Thoracic aorta (tissue), 2 donors: ENCODE results near the gene TTC3. TPM values are rescaled to one million over a fixed set of nuclear protein-coding genes. Genes with fewer than 3 reads are reported as not detected.
"Not testable (repeated sequence)": the region's sequence is repeated elsewhere in the genome, so short reads cannot be mapped to it uniquely, and the experiment has no call there.

Experiments used
- ATAC-seq: fragments of 150-250 bp; one replicate; pipeline ENCODE4 v1.8.0; 2017; ENCODE audit warnings: low read depth; ENCODE audit not compliant: insufficient number of reproducible peaks, low FRiP score
- DNase-seq: peaks from one replicate; pipeline ENCODE4 v3.0.0-alpha.2; 2020; ENCODE audit warnings: low spot score
- H3K27ac ChIP-seq, 2 donors: fragments of 200-600 bp; sonication (generic); 1 replicate in 1 of 2; 2 replicates in 1 of 2; pipeline ENCODE4 v1.5.1; 2016; ENCODE audit warnings: mild to moderate bottlenecking in 2 of 2, moderate library complexity in 2 of 2
- H3K27me3 ChIP-seq: fragments of 200-600 bp; sonication (generic); replicated peaks from 2 replicates; pipeline ENCODE4 v1.6.0; 2016; ENCODE audit warnings: mild to moderate bottlenecking; ENCODE audit not compliant: insufficient read depth
- H3K36me3 ChIP-seq: fragments of 200-600 bp; sonication (generic); one replicate; pipeline ENCODE4 v1.5.1; 2016
- H3K4me1 ChIP-seq, 2 donors: fragments of 200-600 bp; sonication (generic); 1 replicate in 1 of 2; 2 replicates in 1 of 2; pipeline versions ENCODE4 v1.5.1 to v1.6.0; 2016; ENCODE audit warnings: low read depth in 2 of 2, mild to moderate bottlenecking in 1 of 2; ENCODE audit not compliant: control insufficient read depth in 1 of 2
- H3K4me3 ChIP-seq: fragments of 200-600 bp; sonication (generic); 2 replicates; pipeline ENCODE4 v1.5.1; 2016; ENCODE audit warnings: mild to moderate bottlenecking
- H3K9me3 ChIP-seq: fragments of 200-600 bp; sonication (generic); 2 replicates; pipeline ENCODE4 v1.5.1; 2016
- total RNA-seq, 2 donors: library from RNA; depleted of rRNA; stranded (reverse); fragments of >200 nt; gene quantifications; one replicate each; pipeline versions ENCODE4 v1.1.0 to v1.2.3, GENCODE V29; 2016
- TF ChIP-seq, protein P1 (sequence below): fragments of 200-600 bp; sonication (generic); IDR thresholded peaks from one replicate; pipeline ENCODE4 v1.5.1; 2019; ENCODE audit warnings: antibody characterized with exemption

The TTC3 gene
- total RNA-seq, 2 donors from 2014 or later: 85.2 to 115 TPM

DNA sequence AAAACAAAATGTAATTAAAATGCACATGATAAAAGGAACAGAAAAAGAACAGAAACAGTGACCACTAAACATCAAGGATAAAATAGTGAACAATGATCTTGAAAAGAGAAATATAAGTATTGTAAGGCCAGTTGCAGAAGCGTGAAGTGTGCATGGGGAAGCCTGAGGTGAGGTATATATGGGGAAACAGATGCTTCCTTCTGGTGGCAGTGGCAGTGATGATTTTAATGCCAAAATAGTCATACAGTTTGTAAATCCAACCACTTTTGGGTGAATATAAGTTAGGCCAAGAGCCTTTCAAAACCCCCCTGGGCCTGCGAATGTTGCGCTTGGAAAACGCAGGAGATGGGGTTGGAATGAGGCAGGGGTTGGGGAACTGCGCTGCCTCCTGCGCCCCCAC, 27.3 kb downstream of the TTC3 start:
- ATAC-seq (no peak), DNase-seq (no peak)
- Histone ChIP-seq H3K9me3 (no peaks in the 10 kb centered on the region), H3K4me3 (no peak overlapping the region), H3K4me1 (no peaks in the 10 kb centered on the region), H3K27me3 (no peaks in the 10 kb centered on the region), H3K36me3 (peaks cover 13% of the 10 kb centered on the region), H3K27ac (no peak overlapping the region)
- TF ChIP-seq, protein P1, sequence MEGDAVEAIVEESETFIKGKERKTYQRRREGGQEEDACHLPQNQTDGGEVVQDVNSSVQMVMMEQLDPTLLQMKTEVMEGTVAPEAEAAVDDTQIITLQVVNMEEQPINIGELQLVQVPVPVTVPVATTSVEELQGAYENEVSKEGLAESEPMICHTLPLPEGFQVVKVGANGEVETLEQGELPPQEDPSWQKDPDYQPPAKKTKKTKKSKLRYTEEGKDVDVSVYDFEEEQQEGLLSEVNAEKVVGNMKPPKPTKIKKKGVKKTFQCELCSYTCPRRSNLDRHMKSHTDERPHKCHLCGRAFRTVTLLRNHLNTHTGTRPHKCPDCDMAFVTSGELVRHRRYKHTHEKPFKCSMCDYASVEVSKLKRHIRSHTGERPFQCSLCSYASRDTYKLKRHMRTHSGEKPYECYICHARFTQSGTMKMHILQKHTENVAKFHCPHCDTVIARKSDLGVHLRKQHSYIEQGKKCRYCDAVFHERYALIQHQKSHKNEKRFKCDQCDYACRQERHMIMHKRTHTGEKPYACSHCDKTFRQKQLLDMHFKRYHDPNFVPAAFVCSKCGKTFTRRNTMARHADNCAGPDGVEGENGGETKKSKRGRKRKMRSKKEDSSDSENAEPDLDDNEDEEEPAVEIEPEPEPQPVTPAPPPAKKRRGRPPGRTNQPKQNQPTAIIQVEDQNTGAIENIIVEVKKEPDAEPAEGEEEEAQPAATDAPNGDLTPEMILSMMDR: no peak

DNA sequence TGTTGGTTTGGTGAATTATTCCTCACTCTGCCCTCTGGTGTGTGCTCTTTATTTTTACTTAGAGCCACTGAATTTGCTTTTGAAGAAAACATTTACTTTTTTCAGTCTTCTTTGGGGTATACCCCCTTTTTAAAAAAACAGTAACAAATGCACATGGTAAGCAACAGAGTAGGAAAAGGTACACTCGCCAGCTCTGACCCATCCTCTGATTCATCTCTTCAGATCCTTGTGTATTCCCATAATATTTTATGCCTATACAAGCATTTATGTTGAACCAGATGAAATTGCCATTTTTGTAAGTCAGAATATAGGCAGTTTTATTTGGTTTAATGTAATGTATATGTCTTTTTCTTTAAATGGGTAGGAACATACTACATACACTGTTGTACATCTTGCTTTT, 28.3 kb downstream of the TTC3 start:
- TF ChIP-seq, protein P1: no peak
- Histone ChIP-seq H3K4me1 (no peaks in the 10 kb centered on the region), H3K27me3 (no peaks in the 10 kb centered on the region), H3K4me3 (no peak overlapping the region), H3K9me3 (no peaks in the 10 kb centered on the region), H3K27ac (no peak overlapping the region), H3K36me3 (peaks cover 13% of the 10 kb centered on the region)
- DNase-seq (no peak), ATAC-seq (no peak)

DNA sequence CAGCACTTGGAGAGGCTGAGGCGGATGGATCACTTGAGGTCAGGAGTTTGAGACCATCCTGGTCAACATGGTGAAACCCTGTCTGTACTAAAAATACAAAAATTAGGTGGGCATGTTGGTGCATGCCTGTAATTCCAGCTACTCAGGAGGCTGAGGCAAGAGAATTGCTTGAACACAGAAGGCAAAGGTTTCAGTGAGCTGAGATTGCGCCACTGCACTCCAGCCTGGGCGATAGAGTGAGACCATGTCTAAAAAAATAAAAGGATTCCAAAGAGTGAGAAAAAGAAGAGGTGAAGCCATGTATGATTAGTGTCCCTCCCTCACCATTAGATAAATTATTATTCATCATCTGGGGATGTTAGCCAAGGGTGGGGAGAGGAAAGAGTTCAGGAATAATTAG, 29.7 kb downstream of the TTC3 start:
- H3K4me3 ChIP-seq, H3K9me3 ChIP-seq, H3K4me1 ChIP-seq, H3K27me3 ChIP-seq, DNase-seq, ATAC-seq, H3K36me3 ChIP-seq, H3K27ac ChIP-seq: not testable (repeated sequence)

DNA sequence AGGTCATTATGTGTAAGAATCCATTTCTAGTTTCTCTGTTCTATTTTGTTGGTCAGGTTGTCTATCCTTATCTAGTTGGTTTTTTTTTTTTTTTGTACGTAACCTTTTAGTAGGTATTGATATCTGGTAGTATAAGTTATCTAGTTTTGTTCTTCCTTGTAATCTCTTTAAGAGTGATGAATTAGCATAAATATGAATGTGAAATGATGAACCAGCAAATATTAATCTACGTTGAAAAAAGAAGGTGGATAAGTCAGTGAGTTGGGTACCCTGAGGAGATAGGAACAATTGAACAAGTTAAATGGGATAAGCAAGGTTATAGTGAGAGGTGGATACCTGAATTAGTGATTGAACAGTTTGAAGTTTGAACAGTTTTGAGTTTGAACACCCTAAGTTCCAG, 33.9 kb downstream of the TTC3 start:
- TF ChIP-seq, protein P1: no peak
- ATAC-seq: no peak

DNA sequence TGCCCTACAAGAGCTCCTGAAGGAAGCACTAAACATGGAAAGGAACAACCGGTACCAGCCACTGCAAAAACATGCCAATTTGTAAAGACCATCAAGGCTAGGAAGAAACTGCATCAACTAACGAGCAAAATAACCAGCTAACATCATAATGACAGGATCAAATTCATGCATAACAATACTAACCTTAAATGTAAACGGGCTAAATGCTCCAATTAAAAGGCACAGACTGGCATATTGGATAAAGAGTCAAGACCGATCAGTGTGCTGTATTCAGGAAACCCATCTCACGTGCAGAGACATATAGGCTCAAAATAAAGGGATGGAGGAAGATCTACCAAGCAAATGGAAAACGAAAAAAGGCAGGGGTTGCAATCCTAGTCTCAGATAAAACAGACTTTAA, 38.0 kb downstream of the TTC3 start:
- not testable (repeated sequence) for ATAC-seq, H3K4me3 ChIP-seq

More for the DNA sequence above, 33.9 kb downstream of the TTC3 start:
- no peak for DNase-seq
- H3K27ac ChIP-seq: no peak overlapping the region
- no peaks in the 10 kb centered on the region for H3K27me3 ChIP-seq
- no peaks in the 10 kb centered on the region for H3K36me3 ChIP-seq
- no peak overlapping the region for H3K4me3 ChIP-seq
- H3K9me3 ChIP-seq: no peaks in the 10 kb centered on the region
- no peaks in the 10 kb centered on the region for H3K4me1 ChIP-seq

DNA sequence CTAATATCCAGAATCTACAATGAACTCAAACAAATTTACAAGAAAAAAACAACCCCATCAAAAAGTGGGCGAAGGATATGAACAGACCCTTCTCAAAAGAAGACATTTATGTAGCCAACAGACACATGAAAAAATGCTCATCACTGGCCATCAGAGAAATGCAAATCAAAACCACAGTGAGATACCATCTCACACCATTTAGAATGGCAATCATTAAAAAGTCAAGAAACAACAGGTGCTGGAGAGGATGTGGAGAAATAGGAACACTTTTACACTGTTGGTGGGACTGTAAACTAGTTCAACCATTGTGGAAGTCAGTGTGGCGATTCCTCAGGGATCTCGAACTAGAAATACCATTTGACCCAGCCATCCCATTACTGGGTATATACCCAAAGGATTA, 41.2 kb downstream of the TTC3 start:
- not testable (repeated sequence) for H3K27me3 ChIP-seq, ATAC-seq, H3K4me1 ChIP-seq, H3K36me3 ChIP-seq, DNase-seq, H3K9me3 ChIP-seq, H3K4me3 ChIP-seq, H3K27ac ChIP-seq

More for the DNA sequence above, 38.0 kb downstream of the TTC3 start:
- not testable (repeated sequence) for DNase-seq, H3K9me3 ChIP-seq, H3K27me3 ChIP-seq, H3K4me1 ChIP-seq, H3K36me3 ChIP-seq, H3K27ac ChIP-seq

DNA sequence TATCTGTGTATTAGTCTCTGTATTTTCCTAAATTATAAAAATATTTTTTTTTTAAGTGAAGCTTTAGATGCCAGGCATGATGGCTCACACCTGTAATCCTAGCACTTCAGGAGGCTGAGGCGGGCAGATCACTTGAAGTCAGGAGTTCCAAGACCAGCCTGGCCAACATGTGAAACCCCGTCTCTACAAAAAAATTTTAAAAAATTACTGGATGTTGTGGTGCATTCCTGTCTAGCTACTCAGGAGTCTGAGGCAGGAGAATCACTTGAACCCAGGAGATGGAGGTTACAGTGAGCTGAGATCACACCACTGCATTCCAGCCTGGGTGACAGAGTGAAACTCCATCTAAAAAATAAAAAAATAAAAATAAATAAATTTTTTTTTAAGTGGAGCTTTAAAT, 43.4 kb downstream of the TTC3 start:
- H3K4me3 ChIP-seq, H3K27ac ChIP-seq, H3K27me3 ChIP-seq, H3K4me1 ChIP-seq, H3K9me3 ChIP-seq, H3K36me3 ChIP-seq, DNase-seq, ATAC-seq: not testable (repeated sequence)
